ENCODE results near the gene TSPAN31.

DNA sequence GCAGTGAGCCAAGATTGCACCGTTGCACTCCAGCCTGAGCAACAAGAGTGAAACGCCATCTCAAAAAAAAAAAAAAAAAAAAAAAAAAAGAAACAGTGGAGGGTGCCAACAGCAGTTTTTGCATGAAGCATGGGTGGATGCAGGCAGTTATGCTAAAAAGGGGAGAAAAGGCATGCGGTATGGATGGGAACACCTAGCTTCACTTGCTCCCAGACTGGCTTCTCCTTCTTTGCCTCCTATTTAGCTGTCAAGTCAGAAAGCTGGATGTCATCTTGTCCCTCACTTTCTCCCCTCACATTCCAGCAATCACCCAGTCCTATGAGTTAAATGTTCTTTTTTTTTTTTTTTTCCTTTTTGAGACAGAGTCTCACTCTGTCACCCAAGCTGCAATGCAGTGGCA lies 30.2 kb downstream of the TSPAN31 start:
- TF ChIP-seq EZH2phosphoT487 (IDR thresholded peaks at IDR 0.05; ENCODE audit: insufficient read depth, low read depth): no peak
- TF ChIP-seq EZH2 (IDR thresholded peaks at IDR 0.05; ENCODE audit: insufficient read depth, poor library complexity, severe bottlenecking): no peak

All from GM23248 (cell line).